OCI-LY3 (cell line): ENCODE data around the gene CCL20.

Source experiments
- EZH2phosphoT487 ChIP-seq: fragments of 200-600 bp; shearing (Covaris generic); IDR thresholded peaks from 2 replicates; pipeline ENCODE4 v1.6.1; 2018; ENCODE audit warnings: antibody characterized with exemption, mixed run types, low read depth
- TF ChIP-seq, protein P1 (sequence below): fragments of 200-600, 300-600 bp; sonication (generic); IDR thresholded peaks from 2 replicates; pipeline ENCODE4 v1.5.1; 2014; ENCODE audit warnings: antibody characterized with exemption, low read length, low read depth

GRCh38 chr2:227808936-227809335, 4.7 kb upstream of the CCL20 start:
- TF ChIP-seq, protein P1, sequence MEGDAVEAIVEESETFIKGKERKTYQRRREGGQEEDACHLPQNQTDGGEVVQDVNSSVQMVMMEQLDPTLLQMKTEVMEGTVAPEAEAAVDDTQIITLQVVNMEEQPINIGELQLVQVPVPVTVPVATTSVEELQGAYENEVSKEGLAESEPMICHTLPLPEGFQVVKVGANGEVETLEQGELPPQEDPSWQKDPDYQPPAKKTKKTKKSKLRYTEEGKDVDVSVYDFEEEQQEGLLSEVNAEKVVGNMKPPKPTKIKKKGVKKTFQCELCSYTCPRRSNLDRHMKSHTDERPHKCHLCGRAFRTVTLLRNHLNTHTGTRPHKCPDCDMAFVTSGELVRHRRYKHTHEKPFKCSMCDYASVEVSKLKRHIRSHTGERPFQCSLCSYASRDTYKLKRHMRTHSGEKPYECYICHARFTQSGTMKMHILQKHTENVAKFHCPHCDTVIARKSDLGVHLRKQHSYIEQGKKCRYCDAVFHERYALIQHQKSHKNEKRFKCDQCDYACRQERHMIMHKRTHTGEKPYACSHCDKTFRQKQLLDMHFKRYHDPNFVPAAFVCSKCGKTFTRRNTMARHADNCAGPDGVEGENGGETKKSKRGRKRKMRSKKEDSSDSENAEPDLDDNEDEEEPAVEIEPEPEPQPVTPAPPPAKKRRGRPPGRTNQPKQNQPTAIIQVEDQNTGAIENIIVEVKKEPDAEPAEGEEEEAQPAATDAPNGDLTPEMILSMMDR: no peak
- TF ChIP-seq EZH2phosphoT487: no peak
